ENCODE data around the gene MGP.

DNA sequence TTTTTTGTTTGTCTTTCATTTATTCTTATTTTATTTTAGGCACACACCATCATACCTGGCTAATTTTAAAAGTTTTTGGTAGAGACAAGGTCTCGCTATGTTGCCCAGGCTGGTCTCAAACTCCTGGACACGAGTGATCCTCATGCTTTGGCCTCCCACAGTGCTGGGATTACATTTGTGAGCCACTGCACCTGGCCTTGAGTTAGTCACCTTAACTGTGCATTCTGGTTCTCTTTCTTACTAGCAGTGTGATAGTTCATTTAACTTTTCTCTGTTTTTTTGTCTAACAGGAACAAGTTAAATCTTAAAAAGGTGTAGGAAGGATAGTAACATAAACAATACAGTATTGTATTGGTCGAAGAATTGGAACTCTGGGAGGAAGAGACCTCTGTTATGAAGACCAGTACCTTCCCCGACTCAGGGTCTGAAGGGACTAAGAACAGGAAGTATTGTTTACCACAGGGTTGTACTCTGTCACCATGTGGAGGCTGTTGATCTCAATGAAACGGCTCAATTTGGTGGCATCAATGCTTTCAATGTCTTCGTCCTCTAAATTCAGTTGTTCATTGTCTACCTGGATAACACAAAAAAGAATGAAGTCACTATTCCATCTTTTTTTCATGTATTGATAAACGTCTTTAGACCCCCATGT, 34.9 kb upstream of the MGP start:
- no peak for TF ChIP-seq POLR2A (IDR thresholded peaks at IDR 0.05)
- TF ChIP-seq, protein P1, sequence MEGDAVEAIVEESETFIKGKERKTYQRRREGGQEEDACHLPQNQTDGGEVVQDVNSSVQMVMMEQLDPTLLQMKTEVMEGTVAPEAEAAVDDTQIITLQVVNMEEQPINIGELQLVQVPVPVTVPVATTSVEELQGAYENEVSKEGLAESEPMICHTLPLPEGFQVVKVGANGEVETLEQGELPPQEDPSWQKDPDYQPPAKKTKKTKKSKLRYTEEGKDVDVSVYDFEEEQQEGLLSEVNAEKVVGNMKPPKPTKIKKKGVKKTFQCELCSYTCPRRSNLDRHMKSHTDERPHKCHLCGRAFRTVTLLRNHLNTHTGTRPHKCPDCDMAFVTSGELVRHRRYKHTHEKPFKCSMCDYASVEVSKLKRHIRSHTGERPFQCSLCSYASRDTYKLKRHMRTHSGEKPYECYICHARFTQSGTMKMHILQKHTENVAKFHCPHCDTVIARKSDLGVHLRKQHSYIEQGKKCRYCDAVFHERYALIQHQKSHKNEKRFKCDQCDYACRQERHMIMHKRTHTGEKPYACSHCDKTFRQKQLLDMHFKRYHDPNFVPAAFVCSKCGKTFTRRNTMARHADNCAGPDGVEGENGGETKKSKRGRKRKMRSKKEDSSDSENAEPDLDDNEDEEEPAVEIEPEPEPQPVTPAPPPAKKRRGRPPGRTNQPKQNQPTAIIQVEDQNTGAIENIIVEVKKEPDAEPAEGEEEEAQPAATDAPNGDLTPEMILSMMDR (IDR thresholded peaks at IDR 0.05), result no peak

All from lower leg skin (tissue), 3 donors.